HG02973 (cell line): ENCODE measurements around the gene DOK1.
A peak's percentile ranks its signal among the peaks of the same experiment; 100 is the strongest.
"Not testable (repeated sequence)": the region's sequence is repeated elsewhere in the genome, so short reads cannot be mapped to it uniquely, and the experiment has no call there.

Source experiments
- ATAC-seq: cut with Tn5 transposase; IDR thresholded peaks from one replicate; pipeline ENCODE4 v1.9.1; 2021; ENCODE audit warnings: moderate library complexity; ENCODE audit not compliant: unreplicated experiment

Gene DOK1

GRCh38 chr2:74548285-74548899 lies 6.1 kb upstream of the DOK1 start:
- no peak for ATAC-seq

- ATAC-seq: no peak
Measured at GRCh38 chr2:74548900-74549826, 5.4 kb upstream of the DOK1 start.

- no peak for ATAC-seq
Measured at GRCh38 chr2:74550231-74550630, 4.3 kb upstream of the DOK1 start.

- ATAC-seq: no peak
Measured at GRCh38 chr2:74551530-74551929, 3.0 kb upstream of the DOK1 start.

- ATAC-seq: no peak
Measured at GRCh38 chr2:74551942-74552913, 2.3 kb upstream of the DOK1 start.

- no peak for ATAC-seq
Measured at GRCh38 chr2:74552914-74553811, 1.4 kb upstream of the DOK1 start.

- peak; percentile 41 for ATAC-seq
Measured at GRCh38 chr2:74554820-74555531, 456 bp downstream of the DOK1 start.

GRCh38 chr2:74555610-74556103 lies 1.1 kb downstream of the DOK1 start:
- ATAC-seq: no peak

GRCh38 chr2:74556159-74556558 lies 1.6 kb downstream of the DOK1 start:
- ATAC-seq: no peak

- no peak for ATAC-seq
Measured at GRCh38 chr2:74556831-74557370, 2.4 kb downstream of the DOK1 start.

- ATAC-seq: no peak
Measured at GRCh38 chr2:74558284-74559230, 4.0 kb downstream of the DOK1 start.

- ATAC-seq: no peak
Measured at GRCh38 chr2:74559912-74560311, 5.4 kb downstream of the DOK1 start.

- ATAC-seq: no peak
Measured at GRCh38 chr2:74560591-74560990, 6.1 kb downstream of the DOK1 start.

- ATAC-seq: not testable (repeated sequence)
Measured at GRCh38 chr2:74561022-74561421, 6.5 kb downstream of the DOK1 start.

- no peak for ATAC-seq
Measured at GRCh38 chr2:74562126-74562775, 7.7 kb downstream of the DOK1 start.

GRCh38 chr2:74564222-74564621 lies 9.7 kb downstream of the DOK1 start:
- no peak for ATAC-seq

- ATAC-seq: no peak
Measured at GRCh38 chr2:74566076-74566753, 11.7 kb downstream of the DOK1 start.
